GM19025 (cell line): ENCODE data around the gene GALNT5.
"Not testable (repeated sequence)": the region's sequence is repeated elsewhere in the genome, so short reads cannot be mapped to it uniquely, and the experiment has no call there.

Source experiments
- ATAC-seq: cut with Tn5 transposase; IDR thresholded peaks from one replicate; pipeline ENCODE4 v1.9.1; 2021; ENCODE audit warnings: mild to moderate bottlenecking, low read depth, moderate library complexity; ENCODE audit not compliant: unreplicated experiment

Gene GALNT5

GRCh38 chr2:157257312-157258252 lies at the start of gene GALNT5:
Gene GALNT5, plus strand, starts transcription at chr2:157257705. Its CDS starts 378 bp downstream, at chr2:157258083.
- ATAC-seq = no peak

DNA sequence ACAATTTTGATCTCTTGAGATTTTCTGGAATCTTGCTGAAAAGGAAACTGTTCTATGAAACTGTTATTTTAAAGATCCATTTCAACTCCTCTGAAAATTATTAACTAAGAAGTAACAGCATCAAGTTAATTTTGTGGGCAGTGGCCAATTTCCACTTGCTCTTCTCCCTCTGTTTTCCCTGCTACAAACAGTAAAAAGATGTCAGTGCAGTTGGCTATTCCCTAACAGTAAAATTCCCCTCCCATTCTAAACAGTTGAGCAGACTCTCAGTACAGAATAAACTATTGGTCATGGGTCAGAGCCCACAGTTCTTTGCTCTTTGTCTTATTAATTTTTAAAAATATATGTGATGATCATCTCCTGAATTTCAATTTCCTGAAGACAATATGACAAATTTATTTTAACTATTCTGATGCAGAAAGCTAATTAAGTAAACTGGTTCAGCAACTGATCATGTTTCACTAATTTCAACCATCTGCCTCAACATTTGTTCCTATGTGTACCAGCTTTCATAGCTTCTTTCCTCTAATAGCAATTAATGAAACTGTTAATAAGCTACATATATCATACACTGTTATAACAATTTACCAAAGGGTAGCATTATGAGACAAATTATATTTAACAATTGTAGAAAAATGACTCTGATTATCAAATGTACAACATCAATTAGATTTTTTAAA lies 41.1 kb upstream of the GALNT5 start:
- ATAC-seq = no peak

DNA sequence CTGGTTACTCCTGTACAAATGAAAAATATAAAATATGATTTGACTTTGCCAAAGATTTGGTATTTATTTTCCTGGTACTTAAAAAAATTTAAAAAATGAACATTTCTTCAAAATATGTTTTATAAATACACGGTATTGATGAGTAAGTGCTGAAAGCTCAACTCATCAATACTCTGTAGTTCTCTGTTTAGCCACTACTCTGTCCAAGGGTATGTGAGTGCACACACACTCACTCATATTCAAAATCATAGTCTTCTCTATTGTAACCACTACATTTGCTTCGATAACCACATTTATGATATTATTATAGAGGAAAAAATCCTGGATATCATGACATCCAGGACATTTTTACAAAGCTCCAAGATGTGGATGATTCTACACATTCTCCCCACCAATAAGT lies 40.1 kb upstream of the GALNT5 start:
- no peak for ATAC-seq

DNA sequence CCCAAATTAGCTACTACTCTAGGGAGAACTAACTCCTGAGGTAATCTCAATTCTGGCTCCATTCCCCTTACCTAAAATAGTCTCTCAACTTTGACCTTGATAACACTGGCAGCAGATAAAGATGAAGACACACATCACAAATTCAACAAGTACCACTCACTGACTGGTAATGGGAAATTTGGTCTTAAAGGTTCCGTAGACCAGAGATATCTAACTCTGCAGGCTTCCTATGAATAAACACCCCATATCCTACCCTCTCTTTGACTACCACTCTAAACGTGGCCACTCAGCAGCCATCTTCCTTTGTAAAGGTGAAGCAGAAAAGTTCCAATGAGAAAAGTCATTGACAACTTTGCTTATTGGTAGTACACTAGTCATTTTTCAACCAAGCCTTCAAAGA lies 38.6 kb upstream of the GALNT5 start:
- ATAC-seq = no peak

DNA sequence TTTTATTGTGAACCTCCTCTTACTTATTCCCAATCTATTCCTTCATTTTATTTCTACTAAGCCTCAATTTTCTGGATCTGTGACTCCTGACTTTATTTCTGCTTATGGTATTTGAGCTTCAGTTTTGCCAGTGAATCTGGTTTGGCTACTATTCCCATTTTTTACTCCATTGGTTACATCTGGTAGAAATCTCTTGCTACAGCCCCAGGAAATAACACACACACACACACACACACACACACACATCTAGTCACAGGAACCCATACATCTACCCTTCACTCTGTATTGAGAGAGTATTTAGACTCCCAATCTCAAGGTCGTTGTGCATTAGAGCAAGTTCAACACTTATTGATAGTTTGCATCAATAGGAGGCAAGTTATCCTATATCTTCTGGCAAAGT lies 37.0 kb upstream of the GALNT5 start:
- no peak for ATAC-seq

GRCh38 chr2:157221394-157221988 lies 36.0 kb upstream of the GALNT5 start:
- ATAC-seq = no peak

DNA sequence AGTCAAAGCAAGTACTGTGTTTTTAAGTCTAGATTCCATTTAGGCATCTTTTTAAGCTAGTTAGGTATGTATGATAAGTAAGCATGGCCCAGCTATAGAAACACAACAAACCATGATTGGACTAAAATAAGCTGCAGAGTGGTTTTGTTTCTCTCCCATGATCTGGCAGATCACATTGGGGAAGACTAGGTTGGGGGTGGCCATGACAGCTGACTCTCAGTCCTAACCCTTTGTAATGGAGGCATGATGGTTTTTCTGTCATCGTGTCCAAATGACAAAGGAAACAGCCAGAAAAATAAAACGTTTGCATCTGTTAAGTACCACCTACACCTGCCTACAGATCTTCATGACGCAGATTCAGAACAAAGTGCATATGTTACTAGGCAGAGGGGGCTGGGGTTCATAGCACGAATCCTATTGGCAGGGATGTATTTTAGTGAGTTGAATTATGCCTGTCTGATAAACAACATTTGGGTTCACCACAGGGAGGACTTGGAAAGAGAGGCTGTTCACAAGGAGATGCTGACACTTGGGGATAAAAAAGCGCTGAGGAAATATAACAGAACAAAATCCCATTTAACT lies 33.8 kb upstream of the GALNT5 start:
- no peak for ATAC-seq

DNA sequence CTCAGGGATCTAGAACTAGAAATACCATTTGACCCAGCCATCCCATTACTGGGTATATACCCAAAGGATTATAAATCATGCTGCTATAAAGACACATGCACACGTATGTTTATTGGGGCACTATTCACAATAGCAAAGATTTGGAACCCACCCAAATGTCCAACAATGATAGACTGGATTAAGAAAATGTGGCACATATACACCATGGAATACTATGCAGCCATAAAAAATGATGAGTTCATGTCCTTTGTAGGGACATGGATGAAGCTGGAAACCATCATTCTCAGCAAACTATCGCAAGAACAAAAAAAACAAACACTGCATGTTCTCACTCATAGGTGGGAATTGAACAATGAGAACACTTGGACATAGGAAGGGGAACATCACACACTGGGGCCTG lies 33.1 kb upstream of the GALNT5 start:
- not testable (repeated sequence) for ATAC-seq

DNA sequence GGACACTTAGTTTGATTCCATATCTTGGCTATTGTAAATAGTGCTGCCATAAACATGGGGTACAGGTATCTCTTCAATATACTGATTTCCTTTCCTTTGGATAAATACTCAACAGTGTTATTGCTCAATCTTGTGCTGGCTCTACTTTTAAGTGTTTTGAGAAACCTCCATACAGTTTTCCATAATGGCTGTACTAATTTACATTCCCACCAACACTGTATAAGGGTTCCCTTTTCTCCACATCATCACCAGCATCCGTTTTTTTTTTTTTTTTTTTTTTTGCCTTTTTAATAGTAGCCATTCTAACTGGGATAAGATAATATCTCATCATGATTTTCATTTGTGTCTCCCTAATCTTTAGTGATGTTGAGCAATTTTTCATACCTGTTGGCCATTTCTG lies 29.9 kb upstream of the GALNT5 start:
- ATAC-seq = no peak

DNA sequence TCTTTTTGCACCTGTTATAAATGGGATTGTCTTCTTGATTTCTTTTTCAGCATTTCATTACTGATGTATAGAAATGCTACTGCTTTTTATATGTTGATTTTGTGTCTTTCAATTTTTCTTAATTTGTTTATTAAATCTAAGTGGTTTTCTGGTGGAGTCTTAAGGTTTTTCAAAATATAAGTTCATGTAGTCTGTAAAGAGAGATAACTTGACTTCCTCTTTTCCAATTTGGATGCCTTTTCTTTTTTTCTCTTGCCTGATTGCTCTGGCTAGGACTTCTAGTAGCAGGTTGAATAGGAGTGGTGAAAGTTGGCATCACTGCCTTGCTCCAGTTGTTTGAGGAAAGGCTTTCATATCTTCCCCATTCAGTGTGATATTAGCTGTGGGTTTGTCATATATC lies 28.6 kb upstream of the GALNT5 start:
- ATAC-seq = no peak

DNA sequence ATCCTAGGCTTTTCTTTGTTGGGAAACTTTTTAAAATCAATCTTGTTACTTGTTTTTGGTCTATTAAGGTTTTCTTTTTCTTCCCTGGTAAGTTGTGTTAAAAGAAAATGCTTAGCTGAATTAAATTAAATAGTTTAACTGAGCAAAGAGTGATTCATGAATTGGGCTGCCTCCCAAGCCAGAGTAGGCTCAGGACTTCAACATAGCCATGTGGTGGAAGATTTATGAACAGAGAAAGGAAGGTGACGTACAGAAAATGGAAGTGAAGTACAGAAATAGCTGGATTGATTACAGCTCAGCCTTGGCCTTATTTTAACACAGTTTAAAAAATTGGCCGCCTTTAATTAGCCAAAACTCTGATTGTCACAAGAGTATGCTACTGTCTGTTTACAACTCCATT lies 27.9 kb upstream of the GALNT5 start:
- ATAC-seq = no peak

DNA sequence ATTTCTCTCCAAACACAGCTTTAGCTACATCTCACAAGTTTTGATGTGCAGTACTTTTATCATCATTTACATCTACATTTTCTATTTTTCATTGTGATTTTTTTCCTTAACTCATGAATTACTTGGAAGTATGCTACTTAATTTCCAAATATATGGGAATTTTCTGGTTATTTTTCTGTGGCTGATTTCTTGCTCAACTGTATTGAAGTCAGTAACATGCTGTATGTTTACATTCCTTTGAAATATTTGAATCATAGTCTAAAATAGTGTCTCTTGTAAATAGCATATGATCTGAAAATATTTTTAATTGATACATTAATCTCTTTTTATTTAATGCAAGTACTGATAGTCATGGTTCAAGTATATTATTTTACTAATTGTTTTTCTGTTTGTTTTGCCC lies 26.0 kb upstream of the GALNT5 start:
- no peak for ATAC-seq

DNA sequence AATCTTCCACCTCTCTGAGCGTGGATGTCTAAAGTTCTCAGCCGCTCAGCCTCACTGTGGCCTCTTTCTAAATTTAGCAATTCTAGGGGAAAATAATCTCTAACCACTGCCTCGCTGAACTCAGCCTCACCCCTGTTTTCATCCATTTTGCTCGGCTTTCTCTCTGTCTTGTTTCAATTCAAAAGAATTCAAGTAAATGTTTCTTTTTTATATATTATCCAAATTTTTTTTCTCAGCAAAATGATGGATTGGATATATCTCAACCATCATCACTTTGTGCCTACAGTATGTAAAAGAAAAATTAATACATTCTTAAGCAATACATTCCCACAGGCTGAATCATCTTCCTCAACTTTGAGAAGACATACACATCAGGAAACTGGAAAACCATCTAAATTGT lies 24.0 kb upstream of the GALNT5 start:
- no peak for ATAC-seq

DNA sequence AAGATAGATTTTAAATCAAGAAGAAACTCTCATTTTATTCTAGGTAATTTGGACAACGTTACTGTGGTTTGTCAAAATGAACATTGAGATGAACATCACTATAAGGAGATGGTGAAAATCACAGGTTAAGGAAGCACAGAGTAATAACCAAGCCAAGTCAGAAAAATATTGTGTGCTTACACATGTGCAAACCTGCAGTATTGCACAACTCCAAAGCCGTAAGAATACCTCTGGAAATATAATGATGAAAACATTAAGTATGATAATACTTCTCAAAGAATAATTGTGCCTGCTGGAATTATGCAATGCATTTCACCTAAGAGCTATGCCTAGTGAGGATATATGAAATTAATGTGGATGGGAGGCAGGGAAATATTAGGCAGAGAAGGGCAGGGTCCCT lies 21.1 kb upstream of the GALNT5 start:
- ATAC-seq = no peak

DNA sequence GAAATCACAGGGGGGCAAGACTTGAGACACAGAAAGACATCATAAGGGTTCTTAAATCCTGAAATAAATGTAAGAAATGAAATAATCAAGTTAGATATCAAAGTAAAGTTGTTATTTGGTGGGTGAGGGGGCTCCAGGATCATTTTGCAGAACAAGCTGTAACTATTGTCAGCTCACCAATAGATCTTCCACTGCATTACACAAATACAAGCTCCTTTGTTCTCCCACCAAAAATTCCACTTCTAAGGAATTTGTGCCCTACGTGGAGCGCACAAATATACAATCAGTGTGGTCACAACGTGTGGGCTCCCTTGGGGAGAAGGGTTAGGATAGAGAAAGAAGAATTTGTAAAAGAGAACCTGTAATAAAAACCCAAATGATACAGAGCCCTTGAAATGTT lies 19.2 kb upstream of the GALNT5 start:
- no peak for ATAC-seq

- no peak for ATAC-seq
These were observed 12.8 kb upstream of the GALNT5 start for GRCh38 chr2:157244691-157245090.

DNA sequence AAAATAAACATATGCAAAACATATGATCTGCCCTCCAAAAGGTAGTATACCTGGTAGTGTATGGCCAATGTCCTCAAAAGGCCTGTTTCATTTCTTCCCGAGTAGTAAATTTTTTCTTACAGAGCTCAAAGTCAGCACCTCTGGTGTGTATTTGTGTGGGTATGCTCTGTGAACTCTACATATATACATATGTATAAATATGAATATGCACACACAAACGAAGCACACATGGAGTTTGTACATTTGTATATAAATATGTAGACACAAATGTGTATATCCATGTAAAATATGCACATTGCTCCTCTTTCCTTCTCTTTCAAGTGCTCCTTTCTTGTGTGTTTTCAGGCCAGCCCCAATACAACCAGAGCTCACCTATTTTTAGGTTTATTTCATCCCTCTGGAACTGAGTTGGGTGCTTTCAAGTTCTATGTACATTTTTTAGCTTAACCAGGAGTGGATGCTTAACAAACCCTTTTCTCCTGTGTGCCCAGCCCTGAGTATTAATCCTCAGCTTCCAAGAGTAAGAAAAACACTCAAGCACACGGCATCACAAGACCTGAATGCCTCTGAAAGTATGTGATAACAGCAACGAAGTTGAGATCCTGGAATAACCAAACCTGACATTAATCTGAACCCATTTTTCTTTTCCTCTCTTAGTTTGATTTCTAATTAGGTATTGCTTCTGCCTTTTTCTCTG lies 12.2 kb upstream of the GALNT5 start:
- ATAC-seq = no peak

DNA sequence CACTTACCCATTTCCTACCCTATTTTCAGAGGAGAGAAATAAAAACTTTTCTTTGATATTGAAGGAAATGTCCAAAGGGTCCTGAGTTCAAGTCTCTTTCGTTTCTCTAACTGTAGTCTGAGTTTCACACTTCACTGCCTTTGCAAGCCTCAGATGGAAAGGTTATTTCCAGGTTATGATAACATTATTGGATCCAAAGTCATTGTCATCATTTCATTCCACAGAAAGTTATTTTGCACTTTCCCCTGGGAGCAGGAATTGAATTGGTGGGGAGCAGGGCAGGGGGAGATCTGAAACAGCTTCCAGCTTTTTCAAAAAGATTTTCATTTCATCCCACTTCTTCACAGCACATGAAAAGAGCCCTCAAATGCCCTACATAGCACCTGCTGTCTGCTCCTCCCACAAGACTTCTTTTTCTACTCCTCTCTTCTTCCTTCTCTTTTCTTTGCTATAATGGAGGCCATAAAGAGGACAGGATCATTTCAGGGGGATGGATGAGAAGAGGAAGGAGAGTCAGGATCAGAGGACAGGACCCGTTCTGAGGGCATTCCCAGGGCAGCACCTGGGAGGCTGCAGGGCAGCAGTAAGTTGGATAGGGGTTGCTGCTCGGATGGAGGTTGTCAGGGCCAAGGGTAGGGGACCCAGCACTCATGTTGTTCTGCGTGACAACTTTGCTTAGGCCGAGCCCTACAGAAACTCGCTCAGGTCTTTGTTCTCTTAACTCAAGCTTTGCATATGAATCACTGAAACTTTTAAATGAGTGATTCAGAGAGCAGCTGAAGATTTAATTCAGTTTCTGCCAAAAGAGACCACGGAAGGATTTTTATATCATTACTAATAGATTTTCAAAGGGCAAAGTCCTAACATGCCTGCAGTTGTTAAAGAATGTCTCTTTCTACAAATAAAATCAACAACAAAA lies 11.4 kb upstream of the GALNT5 start:
- peak; percentile 99 for ATAC-seq

GRCh38 chr2:157246765-157247407 lies 10.6 kb upstream of the GALNT5 start:
- ATAC-seq = no peak
